K562 (cell line): ENCODE data around the gene SSR4. TPM values are rescaled to one million over a fixed set of nuclear protein-coding genes. Genes with fewer than 3 reads are reported as not detected.

ENCODE experiments used
- ATAC-seq: fragments of 200-7000 bp; cut with Tn5 transposase; 3 replicates; pipeline ENCODE4 v1.9.1; 2020; ENCODE audit warnings: moderate library complexity
- BruUV-seq: library from RNA; stranded (reverse); fragments of 400-500 nt; replicated peaks from 2 replicates; lab custom pipeline; 2021; lab: Mats Ljungman, UMichigan
- CTCF ChIA-PET: fragments of 300-600 bp; formaldehyde crosslinking; extraction: SDS; loops from one replicate; lab custom pipeline; 2021; ENCODE audit warnings: low intra/inter-chr PET ratio; lab: Yijun Ruan, JAX
- POLR2A ChIA-PET: fragments of 300-600, 350-650 bp; sonication (Branson Sonifier 250); formaldehyde crosslinking; extraction: SDS; loops from one replicate; lab custom pipeline; 2021; ENCODE audit warnings: antibody characterized with exemption, inconsistent platforms; lab: Yijun Ruan, JAX
- DNase-seq, 4 experiments: peaks; one replicate each; pipeline versions ENCODE4 v3.0.0 to v3.0.0-alpha.2; 2011 to 2018; ENCODE audit warnings: low spot score in 3 of 4, mixed read lengths in 3 of 4; ENCODE audit errors: extremely low read depth in 1 of 4
- FAIRE-seq: peaks from 2 replicates; lab custom pipeline; 2011; peaks lifted over from hg19 to GRCh38; lab: Jason Lieb, UNC
- H2AFZ ChIP-seq: 2 replicates; pipeline ENCODE4 v1.6.0; 2011; ENCODE audit warnings: low read depth, low read length, control low read depth, inconsistent platforms
- H3K27ac ChIP-seq: fragments of 200-600 bp; 3 replicates; pipeline ENCODE4 v1.8.0; 2011; ENCODE audit warnings: low read depth, mild to moderate bottlenecking, control low read depth, inconsistent platforms, low read length, moderate library complexity, mixed read lengths; ENCODE audit errors: extremely low read depth
- H3K27me3 ChIP-seq, 2 experiments: fragments of 300-600 bp in 1 of 2; 2 replicates in 1 of 2; 3 replicates in 1 of 2; pipeline versions ENCODE4 v1.6.0 to v1.8.0; 2011; ENCODE audit warnings: inconsistent platforms in 2 of 2, low read length in 2 of 2, mild to moderate bottlenecking in 1 of 2, mixed read lengths in 1 of 2, moderate library complexity in 1 of 2; ENCODE audit not compliant: control insufficient read depth in 2 of 2, insufficient read depth in 2 of 2
- H3K36me3 ChIP-seq: fragments of 300-600 bp; 3 replicates; pipeline ENCODE4 v1.8.0; 2011; ENCODE audit warnings: mild to moderate bottlenecking, low read length, inconsistent platforms; ENCODE audit not compliant: control insufficient read depth, insufficient read depth
- H3K4me1 ChIP-seq, 2 experiments: fragments of 200-600 bp in 1 of 2; replicated peaks in 1 of 2; 2 replicates in 1 of 2; 3 replicates in 1 of 2; pipeline versions ENCODE4 v1.5.1 to v1.8.0; 2011; ENCODE audit warnings: inconsistent platforms in 2 of 2, low read length in 2 of 2, mild to moderate bottlenecking in 1 of 2, mixed read lengths in 1 of 2, moderate library complexity in 1 of 2; ENCODE audit not compliant: control insufficient read depth in 2 of 2, insufficient read depth in 2 of 2
- H3K4me2 ChIP-seq: 2 replicates; pipeline ENCODE4 v1.6.1; 2011; ENCODE audit warnings: low read length, control low read depth, inconsistent platforms, mixed read lengths; ENCODE audit not compliant: insufficient read depth
- H3K4me3 ChIP-seq: fragments of 200-600 bp; sonication (generic), shearing (Covaris generic); 2 replicates; pipeline ENCODE4 v1.5.1; 2016; ENCODE audit warnings: control low read depth, inconsistent platforms
- H3K79me2 ChIP-seq: fragments of 200-600 bp; 3 replicates; pipeline ENCODE4 v1.8.0; 2011; ENCODE audit warnings: low read length, inconsistent platforms; ENCODE audit not compliant: control insufficient read depth, insufficient read depth
- H3K9ac ChIP-seq, 2 experiments: 2 replicates each; pipeline versions ENCODE4 v1.6.0 to v1.6.1; 2011; ENCODE audit warnings: low read depth in 2 of 2, low read length in 2 of 2, control low read depth in 1 of 2, inconsistent platforms in 1 of 2, mild to moderate bottlenecking in 1 of 2, mixed read lengths in 1 of 2; ENCODE audit not compliant: insufficient read depth in 1 of 2
- H3K9me1 ChIP-seq: one replicate; pipeline ENCODE4 v1.6.0; 2011; ENCODE audit warnings: inconsistent platforms, mild to moderate bottlenecking, low read length, moderate library complexity; ENCODE audit not compliant: control insufficient read depth, insufficient read depth
- H3K9me3 ChIP-seq: replicated peaks from 2 replicates; pipeline ENCODE4 v1.5.1; 2011; ENCODE audit warnings: low read depth, low read length, inconsistent platforms; ENCODE audit not compliant: control insufficient read depth, insufficient read depth
- H4K20me1 ChIP-seq: replicated peaks from 2 replicates; pipeline ENCODE4 v1.6.1; 2011; ENCODE audit warnings: low read length, inconsistent platforms, mixed read lengths; ENCODE audit not compliant: control insufficient read depth, insufficient read depth
- CHD1 ChIP-seq: fragments of 200-600 bp; sonication (generic); IDR thresholded peaks from one replicate; pipeline ENCODE4 v1.6.1; 2012; ENCODE audit warnings: mild to moderate bottlenecking, moderate library complexity, low read length, inconsistent platforms
- ELF1 ChIP-seq: fragments of 200-800 bp; sonication (Bioruptor generic); IDR thresholded peaks from 2 replicates; pipeline ENCODE4 v1.6.1; 2016; ENCODE audit warnings: missing genetic modification characterization, missing compliant biosample characterization
- EZH2 ChIP-seq: IDR thresholded peaks from 2 replicates; pipeline ENCODE4 v1.6.1; 2012; ENCODE audit warnings: low read depth, mild to moderate bottlenecking, inconsistent platforms, low read length, borderline replicate concordance
- FOXA3 ChIP-seq, 2 experiments: fragments of 450-650 bp in 1 of 2; sonication (generic) in 1 of 2; formaldehyde crosslinking; IDR thresholded peaks in 1 of 2; conservative IDR thresholded peaks in 1 of 2; 2 replicates each; pipeline versions ENCODE4 v1.4.0 to v1.8.0; 2020 to 2022; ENCODE audit warnings: mild to moderate bottlenecking in 2 of 2, missing genetic modification reagents in 1 of 2
- HDGF ChIP-seq: fragments of 450-650 bp; IDR thresholded peaks from 2 replicates; pipeline ENCODE4 v1.6.1; 2016
- HMG20B ChIP-seq: fragments of 250-450 bp; sonication (Bioruptor Pico); IDR thresholded peaks from 2 replicates; pipeline ENCODE4 v1.5.0; 2021; ENCODE audit warnings: mild to moderate bottlenecking
- RBM25 ChIP-seq: fragments of 200-400 bp; formaldehyde crosslinking; IDR thresholded peaks from 2 replicates; pipeline ENCODE4 v1.6.1; 2018; ENCODE audit warnings: low read length, low read depth, moderate library complexity; ENCODE audit not compliant: severe bottlenecking
- ZNF124 ChIP-seq: sonication (generic); formaldehyde crosslinking; IDR thresholded peaks from 2 replicates; pipeline ENCODE4 v1.8.1; 2022; ENCODE audit warnings: missing genetic modification reagents
- WGBS: fragments of 100-300 bp; shearing (Covaris generic); methylation state at CpG from one replicate; pipeline ENCODE4 v1.1.6; 2016; ENCODE audit warnings: low coverage, mixed read lengths; ENCODE audit not compliant: insufficient coverage; ENCODE audit errors: missing lambda C conversion rate; 5-methylcytosine and 5-hydroxymethylcytosine counted together
- in situ Hi-C: fragments of 300-500 bp; cut with MboI; formaldehyde crosslinking; loops from 4 replicates; pipeline ENCODE4 v1.15.0; 2018; ENCODE audit warnings: inconsistent platforms, mixed read lengths
- intact Hi-C: fragments of 100-400 bp; cut with micrococcal nuclease; formaldehyde crosslinking; loops from 2 replicates; pipeline ENCODE4 v1.14.2; 2022
- polyA plus RNA-seq, 8 experiments: library from polyadenylated mRNA; depleted of rRNA in 4 of 8; stranded (reverse) in 5 of 8; unstranded in 3 of 8; fragments of >200 nt; fragmentation: Nextera tagmentation in 2 of 8; fragmentation: Illumina TruSeq in 1 of 8; extraction: Ambion mirVana in 2 of 8; extraction: Trizol in 1 of 8; gene quantifications; 2 replicates each; pipeline versions ENCODE4 v1.2.1 to v1.2.3, GENCODE V29; 2011 to 2014; ENCODE audit warnings: inconsistent platforms in 1 of 8, missing spikeins in 1 of 8
- total RNA-seq, 7 experiments: library from RNA; depleted of rRNA in 6 of 7; stranded (reverse); fragments of >200 nt in 6 of 7; fragmentation: Illumina TruSeq in 2 of 7; extraction: Trizol in 2 of 7; gene quantifications; 2 replicates each; pipeline versions ENCODE4 v1.2.1 to v1.2.3, GENCODE V29; 2011 to 2021; ENCODE audit warnings: low replicate concordance in 1 of 7

Gene SSR4
- total and polyA plus RNA-seq, 9 of the 15 experiments (the other 6 are each of a cell fraction or from before 2014, with no cell fraction given), result 146 to 492 (median 272) TPM

DNA sequence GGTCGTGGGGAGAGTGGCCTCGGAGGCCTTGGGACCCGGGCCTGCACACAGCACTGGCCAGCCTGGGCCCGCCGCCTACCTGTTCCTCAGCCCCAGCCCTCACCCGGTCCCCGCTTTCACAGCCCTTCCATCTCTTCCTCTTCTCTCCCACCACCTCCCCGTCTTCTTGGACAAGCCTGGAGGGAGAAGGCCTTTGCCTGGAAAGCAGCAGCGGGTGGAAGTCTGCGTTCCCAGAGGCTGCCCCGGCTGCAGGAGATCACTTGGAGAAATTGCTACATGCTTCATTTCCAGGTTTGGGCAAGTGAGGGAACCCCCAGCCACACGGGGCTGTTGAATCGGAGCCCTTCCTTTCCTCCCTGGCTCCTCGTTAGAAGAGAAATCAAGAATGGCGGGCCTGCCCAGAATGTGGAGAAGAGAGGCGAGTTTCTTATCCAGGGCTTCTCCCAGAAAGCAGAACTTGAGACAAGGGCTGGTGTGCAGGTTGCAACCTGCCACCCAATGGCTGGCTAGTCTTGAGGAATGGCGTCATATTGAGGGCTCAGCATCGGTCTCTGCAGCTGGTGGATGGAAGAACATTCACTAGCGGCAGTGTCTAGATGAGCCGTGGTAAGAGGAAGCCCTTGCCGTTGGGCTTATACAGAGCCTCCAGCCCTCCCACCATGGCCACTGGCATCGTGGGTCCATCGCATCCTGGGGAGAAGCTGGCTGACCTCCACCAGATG, 37.1 kb downstream of the SSR4 start:
- CTCF ChIA-PET, result no interaction called here
- POLR2A ChIA-PET, result interaction anchor here (0.7 kb wide), 1 partner anchor 13 kb away, joined by 3 read pairs; no protein-coding TSS in a partner anchor
- H3K27ac ChIP-seq, result no peak overlapping the region
- H3K36me3 ChIP-seq, result no peaks in the 10 kb centered on the region
- peaks cover 16 to 47% of the 10 kb centered on the region in 2 experiments; a peak in 4 of 5 replicates for H3K27me3 ChIP-seq
- no TSS peak for BruUV-seq
- no peak for DNase-seq
- TF ChIP-seq FOXA3 (CRISPR knock-in tag; conservative IDR thresholded peaks at IDR 0.05 in 1 of 2, IDR thresholded peaks at IDR 0.05 in 1 of 2), result no peak
- TF ChIP-seq CHD1, result no peak
- peaks cover 0 to 28% of the 10 kb centered on the region in 2 experiments; a peak in 2 of 5 replicates for H3K4me1 ChIP-seq
- H3K9me3 ChIP-seq, result no peaks in the 10 kb centered on the region
- FAIRE-seq, result no peak
- H3K4me3 ChIP-seq, result no peak overlapping the region
- ATAC-seq, result peak; percentile 33
- 10% methylated on average over 10 of the region's 23 CpGs for whole genome bisulfite sequencing
- intact Hi-C loops (no loop called here), in situ Hi-C loops (no loop called here)
- no peaks in the 10 kb centered on the region for H3K79me2 ChIP-seq
- no peaks in the 10 kb centered on the region for H3K9me1 ChIP-seq
- H2AFZ ChIP-seq, result no peak overlapping the region
- H4K20me1 ChIP-seq, result 0 out of 2 replicates have a peak, but pooled peaks cover 3% of the 10 kb centered on the region
- H3K4me2 ChIP-seq, result no peak overlapping the region
- no peak overlapping the region for H3K9ac ChIP-seq

DNA sequence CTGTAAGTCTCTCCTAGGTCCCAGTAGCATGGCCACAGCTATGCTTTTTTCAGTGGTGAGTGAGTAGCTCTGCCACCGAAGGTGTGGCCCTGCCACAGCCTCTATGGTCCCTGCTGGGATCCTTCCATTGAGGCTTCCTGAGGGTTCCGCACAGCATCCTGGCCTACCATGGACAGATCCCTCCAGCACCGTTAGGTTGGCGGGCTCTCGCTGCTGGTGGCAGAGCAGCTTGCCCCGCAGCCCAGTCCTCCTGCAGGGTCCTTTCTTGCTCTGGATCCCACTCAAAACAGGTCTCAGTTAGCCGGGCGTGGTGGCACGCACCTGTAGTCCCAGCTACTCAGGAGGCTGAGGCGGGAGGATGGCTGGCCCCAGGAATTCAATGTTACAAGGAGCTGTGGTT, 38.3 kb downstream of the SSR4 start:
- intact Hi-C loops (no loop called here), in situ Hi-C loops (no loop called here)
- FAIRE-seq (no peak), DNase-seq (no peak), ATAC-seq (peak; percentile 59)
- Histone ChIP-seq H3K27ac (no peak overlapping the region), H2AFZ (no peak overlapping the region), H3K9me3 (no peaks in the 10 kb centered on the region), H3K9ac (no peak overlapping the region), H3K4me2 (no peak overlapping the region), H3K36me3 (no peaks in the 10 kb centered on the region), H4K20me1 (0 out of 2 replicates have a peak, but pooled peaks cover 3% of the 10 kb centered on the region), H3K9me1 (no peaks in the 10 kb centered on the region), H3K4me1 (peaks cover 0 to 28% of the 10 kb centered on the region in 2 experiments; a peak in 2 of 5 replicates), H3K79me2 (no peaks in the 10 kb centered on the region), H3K27me3 (peaks cover 13 to 46% of the 10 kb centered on the region in 2 experiments; a peak in 4 of 5 replicates), H3K4me3 (no peak overlapping the region)
- ChIA-PET CTCF (no interaction called here), POLR2A (interaction anchor here (0.5 kb wide), 1 partner anchor 9 kb away, joined by 3 read pairs; no protein-coding TSS in a partner anchor)
- no TSS peak for BruUV-seq
- WGBS, result 14% methylated on average over 10 of the region's 10 CpGs
- TF ChIP-seq HDGF, result no peak
- TF ChIP-seq ELF1 (tag), result no peak
- TF ChIP-seq RBM25, result no peak
- TF ChIP-seq HMG20B (CRISPR knock-in tag), result no peak
- TF ChIP-seq FOXA3 (CRISPR knock-in tag; conservative IDR thresholded peaks at IDR 0.05 in 1 of 2, IDR thresholded peaks at IDR 0.05 in 1 of 2), result no peak
- no peak for TF ChIP-seq EZH2
- TF ChIP-seq ZNF124 (CRISPR knock-in tag), result no peak
